Muscle of back (tissue), 13 donors: Measurements from ENCODE around the gene XPO4. TPM values are rescaled to one million over a fixed set of nuclear protein-coding genes. Genes with fewer than 3 reads are reported as not detected.
A peak's percentile ranks its signal among the peaks of the same experiment; 100 is the strongest.
"Not testable (repeated sequence)": the region's sequence is repeated elsewhere in the genome, so short reads cannot be mapped to it uniquely, and the experiment has no call there.

ENCODE experiments used
- DNase-seq, 3 donors: peaks; one replicate each; pipeline versions ENCODE4 v3.0.0 to v3.0.0-alpha.2; 2013
- long read RNA-seq, 9 donors: transcript quantifications; one replicate each; lab custom pipeline, GENCODE V29; 2026
- polyA plus RNA-seq, 10 donors: library from polyadenylated mRNA; unstranded; fragments of 120-200 nt; gene quantifications; one replicate each; pipeline ENCODE4 v1.2.1, GENCODE V29; 2013; ENCODE audit not compliant: insufficient read length in 10 of 10

XPO4 gene
- 10 to 100 TPM; 18.9 to 40.3 (median 29.4) TPM for polyA plus RNA-seq
- long read RNA-seq, donor 1: 0 reads
- long read RNA-seq, donor 2, full-length matches to known transcripts: 1 of 1 reads
- long read RNA-seq, donor 2, partial matches to known transcripts: 0 of 1 reads
- long read RNA-seq, donor 2, other reads (novel, unspliced or antisense): 0 of 1 reads
- long read RNA-seq, donor 3: 0 reads
- long read RNA-seq, donor 4: 0 reads
- long read RNA-seq, donor 5, full-length matches to known transcripts: 2 of 2 reads
- long read RNA-seq, donor 5, partial matches to known transcripts: 0 of 2 reads
- long read RNA-seq, donor 5, other reads (novel, unspliced or antisense): 0 of 2 reads
- long read RNA-seq, donor 6: 0 reads
- long read RNA-seq, donor 7: 0 reads
- long read RNA-seq, donor 8: 0 reads
- long read RNA-seq, donor 9: 0 reads

DNA sequence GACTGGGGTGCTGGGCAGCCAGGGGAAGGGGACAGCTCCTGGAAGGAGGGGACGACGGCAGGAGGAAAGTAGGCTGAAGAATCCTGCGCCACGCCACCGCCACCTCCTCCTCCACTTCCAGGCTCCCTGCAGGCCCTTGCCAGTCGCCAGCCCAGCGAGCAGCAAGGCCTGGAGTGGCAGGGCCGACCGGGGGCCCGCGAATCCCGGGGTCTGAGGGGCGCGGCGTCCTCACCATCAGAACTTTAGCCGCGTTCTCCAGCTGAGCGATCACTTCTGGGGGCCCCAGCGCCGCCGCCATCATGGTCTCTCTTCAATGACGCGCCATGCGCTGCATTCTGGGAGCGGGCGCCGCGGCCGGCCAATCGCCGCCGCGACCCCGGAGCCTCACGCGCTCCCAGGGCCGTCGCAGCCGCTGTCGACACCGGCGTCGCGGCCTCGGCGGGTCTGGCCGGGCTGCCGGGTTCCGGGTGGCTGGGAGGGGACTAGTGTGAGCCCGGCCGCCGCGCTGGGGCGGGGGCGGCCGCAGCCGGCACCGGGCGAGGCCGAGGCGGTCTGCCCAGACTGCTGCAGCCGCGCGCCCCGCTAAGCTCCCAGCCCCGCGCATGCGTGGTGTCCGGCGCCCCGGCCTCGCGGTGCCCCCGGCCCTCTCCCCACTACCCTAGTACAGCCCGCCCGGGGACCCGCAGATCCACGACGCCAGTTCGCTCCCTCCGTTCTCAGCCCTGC is at the start of gene XPO4:
Gene XPO4 (minus strand): TSS at position 309 of the 726 bp plus-strand sequence. CDS start 8 bp downstream, at position 301.
- peak; percentile 81 to 95 (median 91) for DNase-seq

DNA sequence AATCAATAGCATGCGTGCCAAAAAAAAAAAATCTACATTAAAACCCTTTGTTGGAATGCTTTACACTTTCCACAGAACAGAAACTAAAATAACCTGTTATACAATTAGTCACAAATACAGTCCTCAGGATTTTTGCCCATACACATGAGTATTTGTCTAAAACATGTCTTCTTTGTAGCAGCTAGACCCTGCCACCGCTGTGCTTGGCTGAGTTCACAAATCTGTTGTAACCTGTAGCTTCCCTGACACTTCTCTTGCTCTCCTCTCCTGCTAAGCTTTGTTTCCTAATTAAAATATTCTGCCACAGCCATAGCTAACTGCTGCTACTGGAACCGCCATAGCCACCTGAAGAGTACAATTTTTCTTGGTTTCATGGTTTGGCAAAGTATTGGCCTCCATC is 45.5 kb upstream of the XPO4 start:
- DNase-seq: not testable (repeated sequence)

DNA sequence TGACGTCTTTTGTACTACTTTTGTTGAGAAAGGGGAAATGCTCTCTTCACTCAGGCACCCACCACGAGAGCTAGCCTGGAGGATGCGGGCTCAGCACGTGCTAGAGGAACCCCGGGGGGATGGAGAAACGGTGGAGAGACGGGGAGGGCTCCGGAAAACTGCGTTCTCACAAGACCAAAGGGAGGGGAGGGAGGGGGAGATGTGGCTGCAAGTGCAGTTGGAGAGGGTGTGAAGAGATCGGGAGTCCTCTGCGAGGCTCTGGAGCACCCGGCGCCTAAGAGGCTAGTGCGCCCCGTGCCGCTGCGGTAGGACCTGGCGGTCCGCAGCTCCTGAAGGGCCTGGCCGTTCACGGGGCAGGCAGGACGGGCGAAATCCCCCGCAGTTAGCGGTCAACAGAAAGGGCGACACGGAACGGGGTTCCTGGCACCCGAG is 43.4 kb upstream of the XPO4 start:
- DNase-seq: peak; percentile 10 to 59 (median 30)

DNA sequence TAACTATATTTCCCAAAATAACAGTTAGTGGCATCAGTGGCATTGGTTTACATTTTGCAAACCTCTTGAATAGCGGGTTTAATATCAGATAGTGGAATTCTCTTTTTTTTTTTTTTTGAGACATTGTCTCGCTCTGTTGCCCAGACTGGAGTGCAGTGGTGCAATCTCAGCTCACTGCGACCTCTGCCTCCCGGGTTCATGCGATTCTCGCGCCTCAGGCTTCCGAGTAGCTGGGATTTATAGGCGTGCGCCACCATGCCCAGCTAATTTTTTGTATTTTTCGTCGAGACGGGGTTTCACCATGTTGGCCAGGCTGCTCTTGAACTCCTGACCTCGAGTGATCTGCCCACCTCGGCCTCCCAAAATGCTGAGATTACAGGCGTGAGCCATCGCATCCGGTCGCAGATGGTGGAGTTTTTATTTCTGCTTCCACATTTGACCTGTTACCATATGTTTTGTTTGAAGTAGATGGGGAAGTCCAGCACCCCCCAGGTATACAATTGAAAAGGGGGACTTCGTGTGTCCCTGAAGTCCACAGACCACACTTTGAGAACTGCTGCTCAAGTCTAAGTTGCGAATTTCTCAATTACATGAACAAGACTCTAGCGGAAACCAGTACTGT is 40.5 kb upstream of the XPO4 start:
- DNase-seq: no peak

DNA sequence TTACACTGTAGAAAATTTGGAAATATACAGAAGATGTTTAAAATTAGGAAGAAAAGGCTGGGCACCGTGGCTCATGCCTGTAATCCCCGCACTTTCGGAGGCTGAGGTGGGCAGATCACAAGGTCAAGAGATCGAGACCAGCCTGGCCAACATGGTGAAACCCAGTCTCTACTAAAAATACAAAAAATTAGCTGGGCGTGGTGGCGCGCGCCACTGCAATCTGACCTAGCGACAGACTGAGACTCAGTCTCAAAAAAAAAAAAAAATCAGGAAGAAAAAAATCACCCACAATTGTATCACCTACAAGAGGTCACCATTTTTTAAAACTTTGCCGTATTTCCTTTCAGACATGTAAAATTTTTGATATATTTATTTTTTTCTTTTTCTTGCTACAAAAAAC is 38.0 kb upstream of the XPO4 start:
- not testable (repeated sequence) for DNase-seq

DNA sequence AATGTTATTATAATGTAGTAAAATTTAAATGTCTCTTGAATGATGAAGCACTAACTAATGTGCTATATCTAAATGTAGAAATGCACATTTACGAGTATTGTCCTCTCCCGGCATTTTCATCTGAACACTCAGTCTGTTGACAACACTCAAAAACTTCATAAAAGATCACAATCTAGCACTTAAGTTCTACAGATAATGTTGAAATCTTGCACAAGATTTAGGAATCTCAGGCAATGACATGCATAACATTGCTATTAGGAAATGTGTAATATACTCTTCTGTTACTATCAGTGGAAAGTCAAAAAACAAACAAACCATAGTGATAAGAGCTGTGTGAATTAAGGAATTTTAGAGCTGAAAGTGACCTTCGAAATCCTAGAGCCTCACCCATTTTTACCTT is 37.5 kb upstream of the XPO4 start:
- no peak for DNase-seq

DNA sequence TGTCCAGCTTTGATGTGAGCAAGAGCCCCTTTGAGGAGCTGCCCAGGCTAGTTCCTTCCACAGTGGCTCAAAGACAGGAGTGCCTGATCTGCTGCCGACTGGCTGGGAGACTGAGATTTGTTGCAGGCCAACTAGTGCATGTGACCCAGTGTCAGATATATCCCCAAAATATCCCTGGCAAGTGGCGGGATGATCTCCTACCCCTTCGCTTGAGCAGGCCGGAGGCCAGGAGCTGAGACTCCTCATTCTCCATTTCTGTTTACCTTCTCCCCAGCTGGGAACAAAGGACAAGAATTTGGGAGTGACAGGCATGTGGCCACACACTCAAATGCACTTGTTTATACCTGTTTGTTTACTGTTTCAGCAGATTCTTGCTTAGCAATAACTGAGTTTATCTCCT is 37.1 kb upstream of the XPO4 start:
- DNase-seq: peak in 1 of 3 donors; percentile 11

DNA sequence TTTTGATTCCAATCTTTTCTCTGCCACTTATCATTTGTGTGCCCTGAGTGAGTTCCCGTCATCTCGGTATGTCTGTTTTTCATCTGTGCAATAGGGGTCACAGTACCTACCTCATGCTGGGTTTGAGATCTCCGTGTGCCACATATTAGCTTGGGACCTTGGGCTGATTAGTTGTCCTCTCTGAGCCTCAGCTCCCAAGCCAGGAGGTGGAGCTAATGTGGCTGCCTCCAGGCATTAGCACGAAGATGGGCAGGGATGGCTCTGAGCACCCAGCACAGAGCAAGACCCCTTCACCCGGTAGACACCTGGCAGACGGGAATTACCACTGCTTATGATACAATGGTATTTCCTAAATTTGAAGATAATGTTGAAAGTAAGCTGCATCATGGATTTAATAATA is 35.8 kb upstream of the XPO4 start:
- DNase-seq: no peak

DNA sequence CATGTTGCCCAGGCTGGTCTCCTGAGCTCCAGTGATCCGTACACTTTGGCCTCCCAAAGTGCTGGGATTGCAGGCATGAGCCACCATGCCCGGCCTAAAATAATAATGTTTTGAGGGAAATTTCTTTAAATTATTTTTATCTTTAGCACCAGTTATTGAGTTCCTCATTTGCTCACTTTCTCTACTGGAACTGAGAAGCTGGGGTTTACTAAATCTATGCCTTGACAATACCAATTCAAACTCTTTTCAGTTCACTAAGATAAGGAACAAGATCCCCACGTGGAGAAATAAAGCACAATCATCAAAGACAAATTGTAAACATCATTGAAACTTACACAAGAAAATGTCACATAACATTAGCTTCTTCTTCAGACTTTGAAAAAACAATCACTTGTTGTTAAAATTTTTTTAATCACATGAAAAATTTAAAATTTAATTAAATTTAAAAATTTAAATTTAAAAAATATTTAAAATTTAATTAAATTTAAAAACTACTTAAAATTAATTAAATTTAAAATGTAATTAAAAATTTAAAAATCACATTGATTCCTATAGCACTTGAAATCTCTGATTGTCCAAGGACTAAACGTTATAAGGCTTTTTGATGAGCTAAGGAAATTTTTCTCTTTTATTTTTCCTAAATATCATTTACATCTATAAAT is 25.2 kb upstream of the XPO4 start:
- no peak for DNase-seq

DNA sequence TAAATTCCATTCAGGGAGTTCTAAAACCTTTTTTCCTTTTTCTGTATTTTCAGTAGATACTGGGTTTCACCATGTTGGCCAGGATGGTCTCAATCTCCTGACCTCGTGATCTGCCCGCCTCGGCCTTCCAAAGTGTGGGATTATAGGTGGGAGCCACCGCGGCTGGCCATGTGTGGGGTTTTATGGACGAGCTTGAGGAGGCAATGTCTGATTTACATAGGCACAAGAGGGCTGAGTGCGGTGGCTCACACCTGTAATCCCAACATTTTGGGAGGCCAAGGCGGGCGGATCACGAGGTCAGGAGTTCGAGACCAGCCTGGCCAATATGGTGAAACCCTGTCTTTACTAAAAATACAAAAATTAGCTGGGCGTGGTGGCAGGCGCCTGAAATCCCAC is 22.8 kb upstream of the XPO4 start:
- not testable (repeated sequence) for DNase-seq

DNA sequence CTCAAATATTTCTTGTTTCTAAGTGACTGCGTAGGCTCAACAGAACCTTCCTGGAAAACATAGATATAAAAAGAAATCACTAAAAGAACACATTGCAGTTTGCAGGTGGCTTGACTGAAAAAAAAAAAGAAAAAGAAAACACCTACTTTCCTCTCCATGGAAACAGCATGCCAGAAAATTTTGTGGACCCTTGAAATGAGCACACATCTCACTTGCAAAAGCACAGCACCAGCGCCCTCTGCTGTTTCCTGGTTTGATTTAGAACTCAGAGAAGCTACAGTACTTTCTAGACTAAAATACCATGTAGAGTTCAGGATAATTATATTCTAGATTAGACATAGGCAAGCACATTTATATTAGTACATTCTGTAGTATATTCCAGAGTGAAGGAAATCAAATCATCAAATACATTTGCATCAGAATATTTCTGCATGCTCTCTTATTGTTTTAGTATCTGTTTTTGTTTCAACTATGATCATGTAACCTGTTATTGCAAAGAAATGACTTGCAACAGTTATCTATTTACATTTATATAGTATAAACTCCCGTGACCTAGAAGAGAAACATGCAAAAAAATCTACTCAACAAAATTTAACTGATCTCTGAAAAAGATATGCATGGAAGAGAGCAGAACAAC is 22.3 kb upstream of the XPO4 start:
- DNase-seq: peak; percentile 72 to 90 (median 85)

DNA sequence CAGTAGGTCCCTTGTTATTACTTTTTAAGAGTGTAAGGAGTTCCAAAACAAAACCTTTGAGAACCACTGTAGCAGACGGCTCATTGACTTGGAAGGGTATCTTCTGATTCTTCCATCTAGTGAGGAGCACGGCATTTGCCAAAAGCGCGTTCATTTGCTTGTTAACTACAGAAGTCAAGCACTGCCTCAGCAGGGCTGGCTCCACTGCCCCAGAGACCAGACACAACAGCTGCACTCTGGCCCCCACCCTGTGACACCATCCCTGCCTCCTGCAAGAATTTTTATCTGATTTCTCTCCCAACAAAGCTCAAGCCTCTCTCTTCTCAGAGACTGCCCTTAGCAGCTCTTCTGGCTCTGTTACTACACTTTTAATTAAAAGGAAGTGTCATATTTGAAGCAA is 20.7 kb upstream of the XPO4 start:
- peak in 1 of 3 donors; percentile 31 for DNase-seq

DNA sequence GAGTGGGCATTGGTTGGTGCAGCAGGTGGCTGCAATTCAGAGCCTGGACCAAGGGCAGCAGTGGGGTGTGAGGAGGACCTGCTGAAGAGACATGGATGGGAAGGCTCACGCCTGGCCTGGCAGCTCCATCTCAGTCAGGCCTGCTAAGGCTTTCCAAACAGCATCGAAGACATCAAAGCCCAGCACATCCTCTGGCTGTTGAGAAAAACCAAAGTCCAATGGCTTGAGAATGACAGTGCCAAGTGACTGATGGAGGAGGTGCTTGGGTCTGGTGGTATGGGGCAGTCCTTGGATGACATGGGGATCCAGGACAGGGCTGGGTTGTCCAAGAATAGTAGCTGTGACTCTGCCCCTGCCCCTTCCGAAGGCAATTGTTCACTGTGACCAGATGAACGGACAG is 19.0 kb upstream of the XPO4 start:
- no peak for DNase-seq

DNA sequence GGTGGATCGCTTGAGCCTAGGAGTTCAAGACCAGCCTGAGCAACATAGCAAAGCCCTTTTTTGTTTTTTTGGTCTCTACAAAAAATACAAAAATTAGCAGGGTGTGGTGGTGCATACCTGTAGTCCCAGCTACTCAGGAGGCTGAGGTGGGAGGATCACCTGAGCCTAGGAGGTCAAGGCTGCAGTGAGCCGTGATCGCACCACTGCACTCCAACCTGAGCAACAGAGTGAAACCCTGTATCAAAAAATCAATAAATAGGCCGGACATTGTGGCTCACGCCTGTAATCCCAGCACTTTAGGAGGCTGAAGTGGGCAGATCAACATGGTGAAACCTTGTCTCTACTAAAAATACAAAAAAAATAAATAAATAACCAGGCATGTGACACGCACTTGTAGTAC is 13.1 kb upstream of the XPO4 start:
- DNase-seq: not testable (repeated sequence)

DNA sequence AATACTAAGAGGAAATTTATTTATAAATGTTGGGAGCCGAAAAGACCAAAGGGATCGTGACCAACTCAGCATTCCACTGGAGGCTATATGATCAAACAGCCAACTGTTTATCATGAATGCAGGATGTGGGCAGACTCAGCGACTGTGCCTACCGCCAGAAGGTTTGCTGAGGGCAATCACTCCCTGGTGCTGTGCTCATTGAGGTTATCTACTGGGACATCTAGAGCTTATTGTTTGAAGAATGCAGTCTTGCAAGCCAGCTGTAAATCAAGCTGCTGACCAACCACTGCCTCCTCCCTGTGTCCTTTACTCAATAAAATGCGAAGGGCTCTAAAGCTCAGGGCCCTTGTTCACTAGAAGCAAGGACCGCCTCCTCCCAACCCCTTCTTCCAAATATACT is 8.5 kb upstream of the XPO4 start:
- DNase-seq: no peak

DNA sequence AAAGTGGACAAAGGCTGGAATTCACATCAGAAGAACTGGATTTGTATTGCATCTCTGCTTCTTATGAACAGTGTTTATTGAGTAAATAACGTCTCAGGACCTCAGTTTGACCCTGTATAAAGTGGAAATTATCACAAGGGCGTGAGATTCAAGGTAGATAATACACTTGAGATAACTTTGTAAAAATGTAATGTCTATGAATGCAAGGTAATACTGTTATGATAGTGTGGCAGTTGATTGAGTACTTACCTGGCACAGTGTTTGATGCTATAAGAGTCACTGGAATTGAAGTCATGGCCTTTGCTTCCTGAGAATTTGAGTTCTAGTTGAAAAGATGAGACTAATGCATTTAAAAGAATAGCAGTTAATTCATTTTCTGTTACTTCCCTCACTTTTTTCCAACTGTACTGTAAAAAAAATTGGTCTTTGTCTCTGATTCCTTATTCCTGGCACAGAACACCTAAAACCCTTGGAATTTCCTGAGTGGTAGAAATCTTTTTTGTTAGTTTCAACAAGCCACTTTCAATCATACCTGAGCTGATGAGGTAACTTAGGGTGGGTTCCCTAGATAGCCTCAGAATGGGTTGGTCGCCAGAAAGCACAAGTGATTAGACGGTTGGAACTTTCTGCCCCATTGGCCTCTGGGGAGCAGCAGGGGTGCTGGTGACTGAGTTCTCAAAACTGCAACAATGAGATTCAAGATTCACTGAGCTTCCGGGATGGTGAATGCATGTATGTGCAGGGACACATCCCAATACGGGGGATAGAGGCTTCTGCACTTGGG is 6.4 kb upstream of the XPO4 start:
- DNase-seq: no peak

DNA sequence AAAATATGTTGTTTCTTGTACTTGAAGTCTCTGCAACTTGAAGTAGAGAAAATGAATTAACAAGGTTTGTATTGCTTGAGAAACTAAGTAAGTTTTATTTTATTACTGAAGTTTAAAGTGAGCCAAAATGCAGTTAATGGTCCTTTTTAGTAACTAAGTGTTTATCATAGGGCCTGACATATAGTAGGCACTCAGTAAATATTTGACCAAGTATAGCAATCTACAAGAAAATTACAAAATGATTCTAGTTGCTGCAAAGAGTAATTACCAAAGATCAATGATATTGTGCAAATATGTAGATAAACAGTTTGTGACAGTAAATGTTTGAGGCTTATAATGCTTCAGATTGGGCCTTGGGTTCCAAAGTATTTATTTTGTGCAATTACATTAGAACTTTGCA is 2.4 kb upstream of the XPO4 start:
- DNase-seq: no peak

DNA sequence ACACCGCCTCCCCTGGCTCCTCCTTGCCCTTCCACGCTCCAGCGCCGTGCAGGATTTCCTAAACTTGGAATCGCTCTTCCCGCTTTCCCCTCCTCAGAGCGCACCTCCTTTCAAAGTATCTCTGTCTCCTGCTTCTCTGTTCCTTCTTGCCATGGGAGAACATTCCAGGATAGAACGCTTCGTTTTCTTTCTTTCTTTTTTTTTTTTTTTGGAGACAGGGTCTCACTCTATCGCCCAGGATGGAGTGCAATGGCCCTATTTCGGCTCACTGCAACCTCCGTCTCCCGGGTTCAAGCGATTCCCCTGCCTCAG is 574 bp upstream of the XPO4 start:
- no peak for DNase-seq

DNA sequence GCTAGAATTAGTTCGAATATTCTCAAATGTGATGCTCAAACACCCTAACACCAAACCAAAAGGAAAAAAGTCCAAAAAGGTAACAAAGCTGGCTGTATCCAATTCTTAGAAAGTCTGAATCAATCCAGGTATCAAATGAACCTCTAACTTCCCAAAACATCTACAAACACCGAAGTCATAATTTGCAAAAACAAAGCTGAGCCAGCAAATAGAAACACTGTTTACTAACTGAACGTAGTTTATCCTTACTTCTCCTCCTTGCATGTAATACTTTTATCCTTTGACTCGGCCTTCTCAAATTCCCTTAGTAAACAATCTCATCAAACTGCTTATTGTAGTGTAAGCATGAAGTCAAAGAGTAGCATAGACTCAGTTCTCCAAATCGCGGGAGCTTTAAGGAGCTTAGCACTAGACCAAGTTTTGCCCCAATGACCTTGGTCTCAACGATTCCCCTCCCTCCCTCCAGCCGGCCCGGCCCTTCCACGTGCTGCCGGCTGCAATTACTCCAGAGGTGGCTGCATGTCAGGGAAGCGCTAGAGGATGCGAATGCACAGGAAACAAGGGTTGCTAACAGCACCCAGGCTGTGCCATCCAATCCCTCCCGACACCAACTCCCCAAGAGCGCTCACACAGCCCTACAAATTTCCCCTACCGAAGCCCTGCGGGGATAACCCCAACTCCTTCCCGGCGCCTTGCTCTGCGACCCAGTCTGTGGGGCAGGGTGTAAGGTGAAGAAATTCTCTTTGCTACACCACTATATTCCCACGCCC is 693 bp downstream of the XPO4 start:
- peak in 2 of 3 donors; percentile 22 to 57 for DNase-seq

DNA sequence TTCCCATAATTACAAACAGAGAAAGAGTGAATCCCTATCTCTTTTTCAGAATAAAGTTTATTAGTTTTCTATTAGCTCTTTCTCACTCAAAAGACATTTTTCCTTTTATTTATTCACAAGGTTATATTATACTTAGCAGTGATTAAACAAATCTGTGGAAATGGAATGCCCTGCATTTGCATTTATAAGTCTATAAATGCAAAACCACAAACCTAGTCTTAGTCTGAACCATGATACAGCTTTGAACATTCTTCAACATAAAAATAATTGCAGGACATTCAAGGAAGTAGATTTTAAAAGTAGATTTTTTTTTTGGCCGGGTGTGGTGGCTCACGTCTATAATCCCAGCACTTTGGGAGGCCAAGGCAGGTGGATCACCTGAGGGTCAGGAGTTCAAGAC is 8.3 kb downstream of the XPO4 start:
- DNase-seq: no peak
